IMR-90 (cell line): ENCODE results near the gene MORF4L1.

Experiments
- NFE2L2 ChIP-seq: fragments of 150-350 bp; IDR thresholded peaks from 2 replicates; pipeline ENCODE4 v1.6.1; 2016; ENCODE audit warnings: low read depth, mild to moderate bottlenecking, low read length
- POLR2A ChIP-seq: IDR thresholded peaks from 2 replicates; pipeline ENCODE4 v1.6.1; 2012; ENCODE audit warnings: mild to moderate bottlenecking, low read depth, low read length
- RCOR1 ChIP-seq: IDR thresholded peaks from 2 replicates; pipeline ENCODE4 v1.6.1; 2012; ENCODE audit warnings: mild to moderate bottlenecking, low read length, improper control_type of control experiment; ENCODE audit not compliant: insufficient replicate concordance
- TF ChIP-seq, protein P1 (sequence below): conservative IDR thresholded peaks from 2 replicates; pipeline ENCODE4 v1.5.1; 2012; ENCODE audit warnings: mild to moderate bottlenecking, low read depth, low read length, improper control_type of control experiment

DNA sequence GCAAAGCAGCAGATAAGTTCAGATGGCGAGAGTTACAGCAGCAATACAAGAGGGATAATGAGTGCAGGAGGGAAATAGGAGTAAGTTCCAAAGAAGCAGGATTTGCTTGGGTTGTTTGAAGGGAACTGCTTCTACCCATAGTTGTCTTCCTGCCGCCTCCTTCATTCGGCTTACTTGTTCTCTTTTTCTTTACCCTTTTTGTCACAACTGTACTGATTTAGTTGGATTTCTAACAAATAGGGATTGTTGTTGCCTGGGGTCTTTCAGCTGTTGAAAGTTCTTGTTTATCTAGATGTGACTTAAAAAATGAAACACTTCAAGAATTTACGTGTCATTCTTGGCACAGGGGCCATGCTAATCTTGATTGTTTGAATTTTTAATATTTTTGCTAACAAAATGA is 25.9 kb downstream of the MORF4L1 start:
- TF ChIP-seq NFE2L2 (no peak), POLR2A (no peak), RCOR1 (no peak)
- TF ChIP-seq, protein P1, sequence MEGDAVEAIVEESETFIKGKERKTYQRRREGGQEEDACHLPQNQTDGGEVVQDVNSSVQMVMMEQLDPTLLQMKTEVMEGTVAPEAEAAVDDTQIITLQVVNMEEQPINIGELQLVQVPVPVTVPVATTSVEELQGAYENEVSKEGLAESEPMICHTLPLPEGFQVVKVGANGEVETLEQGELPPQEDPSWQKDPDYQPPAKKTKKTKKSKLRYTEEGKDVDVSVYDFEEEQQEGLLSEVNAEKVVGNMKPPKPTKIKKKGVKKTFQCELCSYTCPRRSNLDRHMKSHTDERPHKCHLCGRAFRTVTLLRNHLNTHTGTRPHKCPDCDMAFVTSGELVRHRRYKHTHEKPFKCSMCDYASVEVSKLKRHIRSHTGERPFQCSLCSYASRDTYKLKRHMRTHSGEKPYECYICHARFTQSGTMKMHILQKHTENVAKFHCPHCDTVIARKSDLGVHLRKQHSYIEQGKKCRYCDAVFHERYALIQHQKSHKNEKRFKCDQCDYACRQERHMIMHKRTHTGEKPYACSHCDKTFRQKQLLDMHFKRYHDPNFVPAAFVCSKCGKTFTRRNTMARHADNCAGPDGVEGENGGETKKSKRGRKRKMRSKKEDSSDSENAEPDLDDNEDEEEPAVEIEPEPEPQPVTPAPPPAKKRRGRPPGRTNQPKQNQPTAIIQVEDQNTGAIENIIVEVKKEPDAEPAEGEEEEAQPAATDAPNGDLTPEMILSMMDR = no peak
